ENCODE data around the gene H2BK1.

The H2BK1 gene

DNA sequence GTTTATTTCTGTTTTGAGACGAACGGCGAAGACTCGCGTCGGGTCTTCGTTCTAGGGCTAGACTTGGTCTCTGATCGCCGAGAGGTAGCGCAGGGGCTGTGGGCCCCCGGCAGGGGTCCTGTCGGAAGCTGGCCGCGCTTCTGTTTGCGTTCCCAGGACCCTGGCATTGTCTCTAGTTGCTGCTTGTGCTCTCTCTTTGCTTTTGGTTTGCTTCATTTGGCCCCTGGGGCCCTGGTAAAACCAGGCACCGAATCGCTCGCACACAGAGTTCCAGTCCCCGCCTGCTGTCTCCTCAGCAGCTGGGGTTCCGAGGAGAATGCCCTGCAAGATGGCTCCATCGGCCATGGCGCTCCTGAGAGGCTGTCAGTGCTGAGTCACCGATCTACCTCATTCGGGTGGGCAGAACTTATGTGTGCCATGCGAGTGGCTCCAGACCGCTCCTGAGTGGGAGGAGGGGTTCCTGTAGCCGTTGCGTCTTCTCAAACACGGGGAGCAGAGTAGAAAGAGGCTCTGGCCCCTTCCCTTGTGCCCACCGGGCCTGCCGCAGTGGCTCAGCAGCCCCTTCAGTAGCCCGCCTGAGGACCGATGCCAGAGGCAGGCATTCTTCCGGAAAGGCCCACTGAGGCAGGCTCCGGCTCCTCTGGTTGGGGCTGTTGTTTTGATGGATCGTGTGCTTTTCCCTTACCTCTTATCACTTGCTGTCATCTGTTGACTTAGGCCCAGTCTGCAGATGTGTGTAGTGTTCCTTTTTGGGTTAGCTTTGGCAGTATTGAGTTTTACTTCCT, 22.8 kb upstream of the H2BK1 start:
- peak; percentile 29 to 56 (median 34) for DNase-seq (ENCODE audit: low read depth in 3 of 3, low spot score in 1 of 3)

DNA sequence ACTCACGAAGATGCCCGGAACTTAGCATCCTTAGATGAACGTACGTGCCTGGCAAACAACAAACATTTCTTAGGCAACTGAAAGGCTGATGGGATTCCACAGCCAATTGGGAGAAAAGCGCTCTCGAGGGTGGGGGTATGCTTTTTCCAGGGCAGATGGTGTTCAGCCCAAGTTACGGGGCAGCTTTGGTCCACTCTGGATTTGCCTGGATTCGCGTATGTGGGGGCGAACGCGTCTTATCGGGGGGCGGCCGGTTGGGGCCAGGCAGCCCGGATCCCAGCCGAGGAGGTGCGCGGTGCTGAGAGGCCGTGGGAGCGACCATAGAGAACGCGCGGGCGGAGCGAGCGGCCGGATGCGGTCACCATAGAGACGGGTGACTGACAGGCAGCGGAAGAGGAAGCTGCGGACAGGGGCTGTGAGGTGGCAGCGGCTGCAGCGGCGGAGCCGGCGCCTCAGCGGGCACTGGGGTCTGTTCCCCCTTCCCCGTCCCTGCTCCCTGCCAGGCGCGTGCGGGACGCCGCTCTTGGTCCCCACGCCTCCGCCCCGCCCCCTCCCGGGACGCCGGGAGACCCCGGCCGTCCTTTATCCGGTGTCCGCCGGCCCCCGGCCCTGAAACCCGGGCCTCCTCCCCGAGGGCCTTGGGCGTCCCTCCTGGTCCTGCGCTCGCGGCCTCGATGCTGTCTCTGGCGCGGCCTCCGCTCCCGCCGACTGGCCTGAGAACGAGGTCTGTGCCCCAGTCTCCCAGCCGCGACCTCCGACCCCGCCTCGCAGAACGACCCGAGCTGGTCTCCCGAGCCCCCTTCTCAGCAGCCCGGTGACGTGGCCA, 22.0 kb upstream of the H2BK1 start, which contains the start of gene CHPF2:
TSS of gene CHPF2 (plus strand) at position 393 of the 826 bp plus-strand sequence. CDS start 1,529 bp downstream, outside the sequence.
- peak; percentile 73 to 81 (median 75) for DNase-seq (ENCODE audit: low read depth in 3 of 3, low spot score in 1 of 3)

DNA sequence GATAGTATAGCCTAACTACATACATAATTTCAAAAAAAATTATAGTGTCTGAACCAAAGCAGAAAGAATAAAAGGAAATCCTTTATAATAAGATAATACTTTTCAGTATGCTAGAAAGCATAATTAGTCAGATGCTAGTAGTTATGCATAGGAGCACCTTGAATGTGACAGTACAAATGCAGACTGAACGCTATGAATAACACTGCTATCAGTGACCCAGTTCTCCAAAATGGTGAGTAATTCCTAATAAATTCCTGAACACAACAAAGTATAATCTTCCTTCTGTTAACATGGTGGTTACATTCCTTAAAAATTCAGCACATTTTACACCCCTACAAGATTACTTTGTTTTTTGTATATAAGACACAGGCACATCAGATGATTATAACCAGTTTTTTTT, 20.8 kb upstream of the H2BK1 start:
- DNase-seq (ENCODE audit: low read depth in 3 of 3, low spot score in 1 of 3), result no peak

DNA sequence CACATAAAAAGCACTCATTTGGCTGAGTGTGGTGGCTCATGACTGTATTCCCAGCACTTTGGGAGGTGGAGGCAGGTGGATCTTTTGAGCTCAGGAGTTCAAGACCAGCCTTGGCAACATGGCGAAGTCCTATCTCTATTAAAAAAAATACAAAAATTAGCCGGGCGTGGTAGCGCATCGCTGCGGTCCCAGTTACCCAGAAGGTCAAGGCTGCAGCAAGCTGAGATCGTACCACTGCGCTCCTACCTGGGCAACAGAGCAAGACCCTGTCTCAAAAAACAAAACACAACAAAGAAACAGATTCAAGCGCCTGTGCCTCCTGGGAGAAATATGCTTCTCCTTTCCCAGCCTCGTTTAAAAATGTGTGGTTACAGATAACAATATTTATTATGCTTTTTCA, 19.0 kb upstream of the H2BK1 start:
- DNase-seq (ENCODE audit: low read depth in 3 of 3, low spot score in 1 of 3), result no peak

DNA sequence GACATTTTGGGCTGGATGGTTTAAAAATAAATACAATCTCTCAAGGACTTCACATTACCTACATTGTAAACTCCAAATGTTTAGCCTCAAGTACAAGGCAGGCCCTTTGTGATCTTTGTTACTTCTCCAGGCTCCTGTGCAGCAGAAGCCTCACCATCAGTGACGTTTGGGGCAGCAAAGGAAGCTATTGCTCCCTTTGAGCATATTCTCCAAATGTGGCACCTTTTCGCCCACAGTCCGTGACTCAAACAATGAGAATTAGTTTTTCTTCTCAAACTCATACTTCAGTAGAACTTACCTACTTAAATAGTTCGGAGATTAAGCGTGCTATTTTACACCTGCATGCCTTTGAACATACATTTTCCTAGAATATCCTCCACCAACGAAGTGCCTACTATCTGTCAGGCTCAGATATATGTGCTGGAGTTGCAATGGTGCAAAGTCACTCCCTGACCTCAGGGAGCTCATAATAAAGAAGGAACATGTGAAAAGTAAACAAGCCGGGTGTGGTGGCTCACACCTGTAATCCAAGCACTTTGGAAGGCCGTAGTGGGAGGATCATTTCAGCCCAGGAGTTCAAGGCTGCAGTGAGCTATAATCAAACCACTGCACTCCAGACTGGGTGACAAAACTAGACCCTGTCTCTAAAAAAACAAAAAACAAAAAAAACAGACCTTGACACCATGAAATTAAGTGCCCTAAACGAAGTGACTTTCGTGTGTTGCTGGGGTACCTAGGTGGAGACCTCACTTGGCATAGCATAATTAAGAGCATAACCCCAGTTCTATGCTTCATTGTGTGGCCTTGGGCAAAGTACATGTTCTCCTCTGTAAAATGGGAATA, 18.0 kb upstream of the H2BK1 start:
- DNase-seq (ENCODE audit: low read depth in 3 of 3, low spot score in 1 of 3), result no peak

DNA sequence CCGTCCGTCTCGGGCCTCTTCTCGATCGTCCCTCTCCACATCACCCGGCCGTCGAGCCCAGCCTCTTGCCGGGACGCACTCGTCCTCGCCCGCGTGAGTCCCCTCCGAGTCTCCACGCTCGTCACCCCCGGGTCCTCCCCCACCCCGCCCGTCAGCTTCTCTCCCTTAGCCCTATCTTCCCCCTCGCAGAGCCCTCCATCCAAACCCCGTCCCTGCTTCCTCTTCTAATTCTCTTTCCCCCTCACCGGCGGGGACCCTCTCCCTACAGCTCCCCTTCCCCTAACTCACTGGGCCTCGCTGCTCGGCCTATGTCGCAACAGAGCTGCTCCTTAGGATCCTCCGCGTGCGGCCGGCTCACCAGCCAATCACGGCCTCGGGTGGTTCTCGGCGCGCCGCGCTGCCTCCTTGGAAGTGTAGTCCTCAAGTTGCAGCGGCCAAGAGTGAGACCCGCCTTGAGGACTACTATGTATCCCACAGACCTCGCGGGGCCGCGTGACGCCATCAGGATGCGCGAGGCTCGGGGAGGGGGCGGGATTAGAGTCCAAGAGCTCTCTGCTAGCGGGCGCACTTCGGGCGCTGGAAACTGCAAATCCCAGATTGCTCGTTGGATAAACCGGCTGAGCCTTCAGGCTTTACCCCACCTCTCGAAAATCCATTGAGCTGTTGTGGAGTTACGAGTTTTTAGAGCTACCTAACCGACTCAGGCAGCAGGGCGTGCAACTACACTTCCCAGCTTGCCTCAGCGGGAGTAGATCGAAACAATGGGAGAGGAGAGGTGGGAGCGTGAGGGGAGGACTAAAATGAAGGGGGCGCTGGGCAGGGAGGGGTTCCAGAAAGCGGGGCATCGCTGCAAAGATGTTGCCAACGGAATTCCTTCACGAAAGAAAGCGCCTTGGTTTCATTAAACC, 16.8 kb upstream of the H2BK1 start, which contains the start of gene ABCF2:
TSS of gene ABCF2 (minus strand) at position 331 of the 908 bp plus-strand sequence. CDS start 747 bp downstream, outside the sequence.
- peak; percentile 86 to 96 (median 92) for DNase-seq (ENCODE audit: low read depth in 3 of 3, low spot score in 1 of 3)

DNA sequence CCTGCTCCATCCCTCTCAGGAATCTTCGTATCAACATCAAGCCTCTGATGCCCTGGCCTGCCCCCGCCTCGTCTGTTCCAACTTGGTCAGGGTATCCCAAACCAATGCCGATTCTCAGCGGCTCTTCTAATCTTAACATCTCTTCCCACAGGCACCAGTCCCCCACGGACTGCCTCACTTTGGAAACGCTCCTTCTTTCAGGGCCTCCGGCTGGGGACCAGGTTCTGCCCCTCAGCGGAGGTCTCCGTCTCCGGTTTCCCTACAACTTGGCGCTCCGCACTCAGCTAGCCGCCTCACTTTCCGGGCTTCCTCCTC, 16.2 kb upstream of the H2BK1 start:
- no peak for DNase-seq (ENCODE audit: low read depth in 3 of 3, low spot score in 1 of 3)

DNA sequence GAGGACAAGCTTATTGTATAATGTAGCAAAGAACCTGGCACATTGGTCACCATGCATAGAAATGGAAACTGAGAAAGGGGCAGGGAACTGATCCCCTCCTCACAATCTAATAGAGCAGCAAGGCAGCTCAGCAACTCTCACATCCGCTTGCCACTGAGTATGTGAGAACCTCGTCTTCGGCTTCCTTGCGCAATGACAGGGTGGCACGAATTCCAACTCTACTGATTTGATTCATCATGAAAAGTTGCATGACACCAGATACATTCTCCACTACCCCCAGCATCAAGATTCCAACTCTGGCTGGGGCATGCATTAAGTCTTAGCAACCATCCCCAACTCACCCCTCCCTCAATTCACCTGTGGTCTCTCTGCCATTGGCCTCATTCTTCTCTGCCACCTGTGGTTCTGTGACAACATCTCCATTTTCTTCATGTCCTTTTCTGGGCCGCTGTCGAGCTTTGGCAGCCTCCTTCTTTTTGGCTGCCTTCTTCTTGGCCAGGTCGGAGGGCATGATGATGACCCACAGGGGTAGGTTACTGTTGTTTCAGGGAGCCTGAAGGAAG, 15.7 kb upstream of the H2BK1 start:
- no peak for DNase-seq (ENCODE audit: low read depth in 3 of 3, low spot score in 1 of 3)

DNA sequence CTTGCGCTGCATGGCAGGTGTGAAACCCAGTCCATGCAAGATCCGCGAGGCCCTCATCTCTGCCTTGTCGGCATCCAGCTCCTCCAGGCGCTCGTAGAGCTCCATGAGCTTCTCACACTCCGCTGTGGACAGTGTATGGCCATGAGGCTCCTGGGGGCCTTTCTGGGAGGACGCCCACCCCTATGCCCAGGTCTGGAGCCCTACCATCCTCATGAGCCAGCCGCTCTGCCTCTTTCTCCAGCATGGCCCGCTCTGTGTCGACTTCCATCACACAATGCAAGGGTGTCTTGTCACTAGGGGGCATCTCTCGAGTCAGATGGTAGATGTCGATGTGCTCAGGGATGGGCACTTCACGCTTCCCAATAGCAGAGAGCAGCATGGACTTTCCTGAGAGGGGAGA, 13.4 kb upstream of the H2BK1 start:
- DNase-seq (ENCODE audit: low read depth in 3 of 3, low spot score in 1 of 3), result no peak

DNA sequence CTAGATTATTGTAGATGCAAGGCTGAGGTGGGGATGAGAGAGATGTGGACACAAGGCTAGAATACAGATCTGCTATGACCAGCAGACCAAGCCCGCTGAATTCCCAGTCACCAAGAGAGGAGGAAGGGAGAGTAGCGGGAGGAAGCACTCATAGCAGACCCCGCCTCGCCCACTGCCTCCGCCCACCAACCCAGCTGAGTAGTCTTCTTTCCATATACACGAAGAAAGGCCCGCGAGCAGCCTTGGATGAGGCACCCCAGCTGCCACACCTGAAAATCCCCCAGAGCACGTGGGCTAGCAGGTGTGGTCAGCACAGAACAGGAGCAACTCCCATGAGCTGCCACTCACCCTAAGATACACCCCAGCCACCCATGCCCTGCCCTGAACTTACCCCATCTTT, 7.9 kb upstream of the H2BK1 start:
- no peak for DNase-seq (ENCODE audit: low read depth in 3 of 3, low spot score in 1 of 3)

DNA sequence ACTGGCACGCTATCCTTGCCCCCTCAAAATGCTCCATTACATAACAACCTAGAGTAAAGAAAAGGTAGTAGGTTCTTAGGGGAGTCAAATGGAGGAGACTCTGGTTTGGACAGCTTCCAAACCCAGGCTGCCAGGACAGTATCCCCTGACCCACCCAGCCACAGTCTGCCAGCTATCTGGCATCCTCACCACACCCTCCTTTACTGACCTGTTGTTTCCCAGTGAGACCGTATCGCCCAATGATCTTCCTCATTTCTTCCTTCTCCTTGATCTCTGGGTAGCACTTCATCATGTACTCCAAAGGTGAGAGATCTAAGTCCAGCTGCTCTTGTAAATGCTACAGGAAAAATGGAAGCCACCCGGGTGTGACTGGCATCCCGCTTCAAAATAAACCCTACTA, 5.1 kb upstream of the H2BK1 start:
- DNase-seq (ENCODE audit: low read depth in 3 of 3, low spot score in 1 of 3), result no peak

DNA sequence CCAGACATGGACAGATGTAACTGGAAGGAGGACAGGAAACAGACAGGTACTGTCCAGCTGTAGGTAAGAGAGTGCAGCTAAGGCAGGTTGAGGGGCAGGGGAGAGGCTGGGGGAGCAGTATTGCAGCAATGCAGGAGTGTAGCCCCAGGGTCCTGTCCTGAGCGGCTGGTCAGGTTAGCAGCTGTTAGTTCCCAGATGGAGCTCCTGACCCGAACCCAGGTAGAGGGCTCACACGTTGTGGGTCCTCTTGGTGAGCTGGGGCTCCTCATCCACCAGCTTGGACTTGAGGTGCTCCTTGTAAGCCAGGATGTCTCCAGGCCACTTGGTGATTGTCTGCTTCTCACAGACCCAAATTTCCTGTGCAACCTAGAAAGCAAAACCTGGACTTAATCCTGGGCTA, 3.5 kb upstream of the H2BK1 start:
- no peak for DNase-seq (ENCODE audit: low read depth in 3 of 3, low spot score in 1 of 3)

DNA sequence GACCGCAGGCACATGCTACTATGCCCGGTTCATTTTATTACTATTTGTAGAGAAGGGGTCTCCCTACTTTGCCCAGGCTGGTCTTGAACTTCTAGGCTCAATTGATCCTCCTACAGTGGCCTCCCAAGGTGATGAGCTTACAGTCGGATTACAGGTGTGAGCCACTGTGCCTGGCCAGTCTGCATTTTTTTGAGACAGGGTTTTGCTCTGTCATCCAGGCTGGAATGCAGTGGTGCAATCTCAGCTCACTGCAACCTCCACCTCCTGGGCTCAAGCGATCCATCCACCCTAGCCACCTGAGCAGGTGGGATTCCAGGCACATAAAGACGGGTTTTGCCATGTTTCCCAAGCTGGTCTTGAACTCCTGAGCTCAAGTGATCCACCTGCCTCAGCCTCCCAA, 2.3 kb upstream of the H2BK1 start:
- no peak for DNase-seq (ENCODE audit: low read depth in 3 of 3, low spot score in 1 of 3)

DNA sequence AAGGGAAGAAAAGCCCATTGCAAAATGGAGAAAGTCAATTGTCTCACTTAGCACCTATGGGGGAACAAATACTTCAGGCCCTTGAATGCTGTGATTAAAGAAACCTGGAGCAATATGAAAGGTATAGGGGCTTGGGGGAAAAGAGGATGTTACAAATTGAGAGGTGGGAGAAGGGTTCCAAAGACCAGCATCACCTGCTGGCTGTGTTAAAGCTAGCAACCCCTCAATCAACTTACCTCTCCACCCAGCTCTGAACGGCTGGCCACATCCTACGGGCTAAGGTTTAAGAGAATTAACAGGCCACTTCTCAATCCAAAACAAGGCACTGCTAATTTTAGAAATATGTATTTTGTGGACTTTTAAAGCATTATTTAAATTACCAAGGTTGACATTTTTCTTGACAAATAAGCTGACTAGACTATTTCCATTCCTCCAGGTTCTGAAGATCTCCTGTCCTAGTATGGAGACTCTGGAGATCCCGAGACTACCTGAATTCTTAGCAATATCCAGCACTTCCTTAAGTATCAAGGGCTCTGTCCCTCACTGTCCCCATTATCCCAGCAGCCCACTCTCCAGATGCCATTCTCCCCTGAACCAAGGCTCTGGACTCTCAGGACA, 976 bp upstream of the H2BK1 start:
- DNase-seq (ENCODE audit: low read depth in 3 of 3, low spot score in 1 of 3), result no peak

DNA sequence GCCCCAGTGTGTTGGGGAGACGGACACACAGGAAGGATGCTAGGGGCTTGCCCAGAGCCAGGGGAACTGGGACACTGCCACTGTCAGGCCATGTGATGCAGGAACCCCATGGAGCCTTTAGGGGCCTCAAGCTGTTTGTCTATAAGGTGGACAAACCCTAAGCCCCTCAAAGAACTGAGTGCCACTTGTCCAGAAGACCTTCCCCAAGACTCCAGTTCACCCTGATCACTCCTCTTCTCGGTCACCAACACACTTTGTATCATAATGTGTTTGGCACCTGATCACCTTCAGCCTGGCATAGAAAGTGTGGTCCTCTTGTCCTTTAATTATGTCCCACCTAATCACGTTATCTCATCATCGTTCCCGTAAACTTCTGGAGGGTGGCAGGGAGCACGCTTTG, 700 bp downstream of the H2BK1 start:
- no peak for DNase-seq (ENCODE audit: low read depth in 3 of 3, low spot score in 1 of 3)

DNA sequence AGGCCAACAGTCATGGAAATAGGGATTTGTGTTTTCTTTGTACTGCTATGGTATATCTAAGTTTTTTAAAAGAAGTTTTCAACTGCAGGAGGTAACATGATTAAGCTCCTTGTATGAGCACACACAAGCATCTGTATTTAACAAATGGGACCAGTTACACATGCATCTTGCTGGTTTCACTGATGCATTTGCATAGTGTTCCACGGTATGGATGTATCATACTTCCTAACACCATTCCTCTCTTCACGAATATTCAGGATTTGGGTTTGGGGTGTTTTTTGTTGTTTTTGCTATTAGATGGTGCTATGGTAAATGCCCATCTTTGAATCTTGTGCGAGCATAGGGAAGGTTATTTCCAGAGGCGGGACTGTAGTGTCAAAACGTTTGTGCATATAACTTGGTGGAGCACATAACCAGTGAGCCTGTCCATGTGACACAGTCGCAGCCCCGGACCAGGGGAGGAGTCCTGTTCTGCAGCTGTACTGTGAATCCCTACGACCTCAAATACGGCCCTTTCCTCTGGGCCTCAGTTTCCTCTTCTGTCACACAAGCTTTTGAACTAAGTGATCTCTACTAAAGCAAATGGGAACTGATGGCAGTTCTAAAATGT, 1.9 kb downstream of the H2BK1 start:
- no peak for DNase-seq (ENCODE audit: low read depth in 3 of 3, low spot score in 1 of 3)

DNA sequence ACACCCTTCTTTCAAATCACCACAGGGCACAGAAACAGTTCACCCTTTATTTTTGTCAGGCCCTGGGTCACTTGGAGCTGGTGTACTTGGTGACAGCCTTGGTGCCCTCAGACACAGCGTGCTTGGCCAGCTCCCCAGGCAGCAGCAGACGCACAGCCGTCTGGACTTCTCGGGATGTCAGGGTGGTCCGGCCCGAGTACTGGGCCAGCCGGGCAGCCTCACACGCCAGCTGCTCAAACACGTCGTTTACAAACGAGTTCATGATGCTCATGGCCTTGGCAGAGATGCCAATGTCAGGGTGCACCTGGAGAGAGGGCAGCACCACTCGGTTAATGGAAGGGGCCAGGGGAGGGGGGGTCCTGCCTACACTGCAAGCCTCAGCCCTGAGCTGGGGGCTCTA, 2.5 kb downstream of the H2BK1 start:
- no peak for DNase-seq (ENCODE audit: low read depth in 3 of 3, low spot score in 1 of 3)

DNA sequence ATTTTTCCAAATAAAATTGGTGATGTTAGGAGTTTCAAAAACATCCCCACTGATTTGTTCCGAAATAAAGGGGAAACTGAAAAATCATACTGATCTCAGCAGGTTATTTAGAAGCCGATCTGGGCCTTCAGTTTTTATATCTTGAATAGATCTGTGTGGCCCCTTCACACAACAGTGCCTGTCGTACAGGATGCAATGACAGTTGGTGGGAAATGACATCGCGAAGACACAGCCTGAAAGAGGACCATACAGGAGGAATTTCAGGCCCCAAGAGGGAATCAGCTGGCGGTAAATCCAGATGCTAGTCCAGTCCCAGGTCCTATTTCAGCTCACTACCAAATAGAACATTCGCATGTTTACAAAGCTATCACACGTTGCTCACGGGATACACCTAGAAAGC, 3.0 kb downstream of the H2BK1 start:
- DNase-seq (ENCODE audit: low read depth in 3 of 3, low spot score in 1 of 3), result no peak

DNA sequence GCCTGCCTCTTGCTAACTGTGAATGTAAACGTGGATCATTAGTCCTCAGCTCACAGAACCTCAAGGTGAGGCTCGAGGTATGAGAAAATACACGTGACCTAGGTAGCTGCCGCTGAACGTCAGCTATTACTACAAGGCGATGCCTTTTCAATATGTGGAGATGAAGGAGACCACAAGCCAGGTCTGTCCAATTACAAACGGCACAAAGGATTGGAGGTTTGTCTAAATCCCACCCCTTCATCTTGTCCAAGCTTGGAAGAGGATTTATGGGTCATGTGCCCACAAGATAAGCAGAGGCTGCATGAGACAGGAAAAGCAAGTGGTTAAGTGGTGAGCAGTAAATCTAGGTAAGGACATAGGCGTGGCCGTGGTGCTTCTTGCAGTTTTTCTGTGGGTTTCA, 3.4 kb downstream of the H2BK1 start:
- no peak for DNase-seq (ENCODE audit: low read depth in 3 of 3, low spot score in 1 of 3)
